Keratinocyte (primary cell): ENCODE measurements around the gene PYY. TPM values are rescaled to one million over a fixed set of nuclear protein-coding genes. Genes with fewer than 3 reads are reported as not detected.

Source experiments
- DNase-seq: peaks from one replicate; pipeline ENCODE4 v3.0.0-alpha.2; 2011; ENCODE audit warnings: low read depth, missing footprints, low spot score
- FAIRE-seq: peaks from 2 replicates; lab custom pipeline; 2011; peaks lifted over from hg19 to GRCh38; lab: Jason Lieb, UNC
- H2AFZ ChIP-seq: 2 replicates; pipeline ENCODE4 v1.6.0; 2012; ENCODE audit warnings: low read length, control low read depth, inconsistent platforms; ENCODE audit not compliant: control insufficient read depth
- H3K27ac ChIP-seq: 2 replicates; pipeline ENCODE4 v1.5.1; 2011; ENCODE audit warnings: low read length; ENCODE audit not compliant: control insufficient read depth, insufficient read depth
- H3K27me3 ChIP-seq: 3 replicates; pipeline ENCODE4 v1.6.0; 2011; ENCODE audit warnings: low read length; ENCODE audit not compliant: control insufficient read depth, insufficient read depth; ENCODE audit errors: extremely low read depth
- H3K36me3 ChIP-seq, 2 experiments: 2 replicates in 1 of 2; 3 replicates in 1 of 2; pipeline ENCODE4 v1.5.1; 2011; ENCODE audit warnings: low read length in 2 of 2, mild to moderate bottlenecking in 1 of 2; ENCODE audit not compliant: control insufficient read depth in 2 of 2, insufficient read depth in 2 of 2; ENCODE audit errors: extremely low read depth in 1 of 2
- H3K4me1 ChIP-seq: 3 replicates; pipeline ENCODE4 v1.5.1; 2011; ENCODE audit warnings: low read length; ENCODE audit not compliant: control insufficient read depth, insufficient read depth; ENCODE audit errors: extremely low read depth
- H3K4me2 ChIP-seq: 3 replicates; pipeline ENCODE4 v1.6.0; 2011; ENCODE audit warnings: low read depth, low read length; ENCODE audit not compliant: control insufficient read depth, insufficient read depth; ENCODE audit errors: extremely low read depth
- H3K4me3 ChIP-seq, 3 experiments: fragments of 200-600 bp in 1 of 3; sonication (generic) in 1 of 3; 2 replicates in 2 of 3; 3 replicates in 1 of 3; pipeline ENCODE4 v1.5.1; 2011 to 2016; ENCODE audit warnings: low read length in 3 of 3, mild to moderate bottlenecking in 3 of 3, control low read depth in 2 of 3, inconsistent platforms in 1 of 3, low read depth in 1 of 3, mixed read lengths in 1 of 3, mixed run types in 1 of 3, moderate library complexity in 1 of 3; ENCODE audit not compliant: control insufficient read depth in 2 of 3, insufficient read depth in 2 of 3; ENCODE audit errors: extremely low read depth in 1 of 3
- H3K79me2 ChIP-seq: 2 replicates; pipeline ENCODE4 v1.6.0; 2012; ENCODE audit warnings: low read length; ENCODE audit not compliant: control insufficient read depth, insufficient read depth
- H3K9ac ChIP-seq: 3 replicates; pipeline ENCODE4 v1.6.0; 2011; ENCODE audit warnings: low read length; ENCODE audit not compliant: control insufficient read depth, insufficient read depth; ENCODE audit errors: extremely low read depth
- H3K9me1 ChIP-seq: 3 replicates; pipeline ENCODE4 v1.6.0; 2011; ENCODE audit warnings: low read length; ENCODE audit not compliant: control insufficient read depth, insufficient read depth; ENCODE audit errors: extremely low read depth
- H3K9me3 ChIP-seq: 2 replicates; pipeline ENCODE4 v1.5.1; 2012; ENCODE audit warnings: low read depth, low read length; ENCODE audit not compliant: control insufficient read depth
- H4K20me1 ChIP-seq: 3 replicates; pipeline ENCODE4 v1.6.0; 2011; ENCODE audit warnings: low read length; ENCODE audit not compliant: control insufficient read depth, insufficient read depth; ENCODE audit errors: extremely low read depth
- EZH2 ChIP-seq: IDR thresholded peaks from one replicate; pipeline ENCODE4 v1.6.1; 2012; ENCODE audit warnings: inconsistent platforms, mild to moderate bottlenecking, low read length, moderate library complexity
- dilution Hi-C: fragments of 300-500 bp; cut with MboI; formaldehyde crosslinking; loops from one replicate; pipeline ENCODE4 v1.7.0; 2020; ENCODE audit warnings: low sequenced_read_pairs; ENCODE audit not compliant: extremely low pct_ligation_motif_present
- polyA plus RNA-seq, 5 experiments: library from polyadenylated mRNA; depleted of rRNA in 3 of 5; stranded (reverse) in 3 of 5; stranded (forward) in 1 of 5; unstranded in 1 of 5; fragments of >200 nt; gene quantifications; 1 replicate in 1 of 5; 2 replicates in 3 of 5; 3 replicates in 1 of 5; pipeline versions ENCODE4 v1.2.1 to v1.2.3, GENCODE V29; 2011 to 2012; ENCODE audit warnings: missing spikeins in 2 of 5, low read depth in 1 of 5, low replicate concordance in 1 of 5
- TF ChIP-seq, protein P1 (sequence below), 3 experiments: IDR thresholded peaks in 1 of 3; conservative IDR thresholded peaks in 1 of 3; optimal IDR thresholded peaks in 1 of 3; 2 replicates in 2 of 3; 3 replicates in 1 of 3; pipeline versions ENCODE3 to v1.5.1; 2011; ENCODE audit warnings: low read length in 3 of 3, mild to moderate bottlenecking in 3 of 3, moderate library complexity in 2 of 3, control low read depth in 1 of 3, inconsistent platforms in 1 of 3; ENCODE audit not compliant: insufficient read depth in 2 of 3; ENCODE audit errors: extremely low read depth in 1 of 3

PYY gene
- polyA plus RNA-seq, 1 donor (not counting 4 experiments of a cell fraction or from before 2014, with no cell fraction given) = not detected

DNA sequence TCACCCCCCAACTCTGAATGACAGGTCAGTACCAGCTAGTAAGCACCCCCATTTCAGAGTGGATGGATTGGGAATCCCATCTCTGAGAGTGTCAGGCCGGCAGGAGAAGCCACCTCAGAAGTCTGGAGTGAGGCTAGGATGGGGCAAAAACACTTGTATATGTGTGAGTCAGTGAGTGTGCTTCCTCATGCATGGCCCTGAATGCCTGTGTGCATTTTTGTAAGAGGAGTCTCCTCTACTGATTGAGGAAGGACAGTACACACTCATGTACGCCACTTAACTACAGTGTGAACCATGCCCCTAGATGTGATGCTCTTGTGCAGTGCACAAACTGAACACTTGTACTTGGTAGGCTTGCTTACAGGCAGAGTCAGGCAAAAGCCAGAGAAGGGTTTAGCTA lies 28.4 kb upstream of the PYY start:
- dilution Hi-C loops = no loop called here
- Histone ChIP-seq H3K27me3 (peaks cover 54% of the 10 kb centered on the region), H3K9me1 (no peaks in the 10 kb centered on the region), H3K79me2 (no peaks in the 10 kb centered on the region), H4K20me1 (no peaks in the 10 kb centered on the region), H3K4me2 (no peak overlapping the region), H3K27ac (no peak overlapping the region), H2AFZ (no peak overlapping the region), H3K4me3 (no peak overlapping the region), H3K9ac (no peak overlapping the region), H3K9me3 (no peaks in the 10 kb centered on the region), H3K4me1 (no peaks in the 10 kb centered on the region), H3K36me3 (no peaks in the 10 kb centered on the region)
- TF ChIP-seq, protein P1, sequence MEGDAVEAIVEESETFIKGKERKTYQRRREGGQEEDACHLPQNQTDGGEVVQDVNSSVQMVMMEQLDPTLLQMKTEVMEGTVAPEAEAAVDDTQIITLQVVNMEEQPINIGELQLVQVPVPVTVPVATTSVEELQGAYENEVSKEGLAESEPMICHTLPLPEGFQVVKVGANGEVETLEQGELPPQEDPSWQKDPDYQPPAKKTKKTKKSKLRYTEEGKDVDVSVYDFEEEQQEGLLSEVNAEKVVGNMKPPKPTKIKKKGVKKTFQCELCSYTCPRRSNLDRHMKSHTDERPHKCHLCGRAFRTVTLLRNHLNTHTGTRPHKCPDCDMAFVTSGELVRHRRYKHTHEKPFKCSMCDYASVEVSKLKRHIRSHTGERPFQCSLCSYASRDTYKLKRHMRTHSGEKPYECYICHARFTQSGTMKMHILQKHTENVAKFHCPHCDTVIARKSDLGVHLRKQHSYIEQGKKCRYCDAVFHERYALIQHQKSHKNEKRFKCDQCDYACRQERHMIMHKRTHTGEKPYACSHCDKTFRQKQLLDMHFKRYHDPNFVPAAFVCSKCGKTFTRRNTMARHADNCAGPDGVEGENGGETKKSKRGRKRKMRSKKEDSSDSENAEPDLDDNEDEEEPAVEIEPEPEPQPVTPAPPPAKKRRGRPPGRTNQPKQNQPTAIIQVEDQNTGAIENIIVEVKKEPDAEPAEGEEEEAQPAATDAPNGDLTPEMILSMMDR (optimal IDR thresholded peaks at IDR 0.05 in 1 of 3, IDR thresholded peaks at IDR 0.05 in 1 of 3, conservative IDR thresholded peaks at IDR 0.05 in 1 of 3; ENCODE audit: extremely low read depth in 1 of 3, insufficient read depth in 2 of 3, low read length in 3 of 3) = no peak
- TF ChIP-seq EZH2 = no peak
- DNase-seq (no peak), FAIRE-seq (no peak)

DNA sequence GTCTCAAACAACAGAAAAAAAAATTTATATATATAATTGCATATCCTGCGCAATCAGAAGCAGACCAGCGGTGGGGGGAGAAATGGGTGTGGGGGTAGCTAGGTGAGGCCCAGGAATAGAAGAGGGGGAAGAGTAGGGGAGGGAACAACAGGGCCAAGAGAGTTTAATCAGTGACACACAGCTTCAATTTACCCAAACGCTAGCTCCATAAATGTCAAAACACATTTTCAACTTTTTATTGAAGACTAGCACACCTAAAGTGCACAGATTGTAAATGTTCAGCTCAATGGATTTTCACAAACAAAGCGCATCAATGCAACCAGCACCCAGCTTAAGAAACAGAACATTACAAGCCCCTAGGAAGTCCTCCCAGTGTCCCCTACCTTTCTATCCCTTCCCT lies 25.9 kb upstream of the PYY start:
- no peaks in the 10 kb centered on the region for H3K36me3 ChIP-seq
- H3K4me1 ChIP-seq = no peaks in the 10 kb centered on the region
- H3K9me1 ChIP-seq = no peaks in the 10 kb centered on the region
- DNase-seq (no peak), FAIRE-seq (no peak)
- H3K4me2 ChIP-seq = no peak overlapping the region
- no peaks in the 10 kb centered on the region for H4K20me1 ChIP-seq
- no peak overlapping the region for H3K27ac ChIP-seq
- H3K9me3 ChIP-seq = no peaks in the 10 kb centered on the region
- peaks cover 50% of the 10 kb centered on the region for H3K27me3 ChIP-seq
- dilution Hi-C loops = no loop called here
- no peak overlapping the region for H3K9ac ChIP-seq
- no peak overlapping the region for H2AFZ ChIP-seq
- no peaks in the 10 kb centered on the region for H3K79me2 ChIP-seq
- TF ChIP-seq, protein P1 (optimal IDR thresholded peaks at IDR 0.05 in 1 of 3, IDR thresholded peaks at IDR 0.05 in 1 of 3, conservative IDR thresholded peaks at IDR 0.05 in 1 of 3; ENCODE audit: extremely low read depth in 1 of 3, insufficient read depth in 2 of 3, low read length in 3 of 3) = no peak
- no peak for TF ChIP-seq EZH2
- no peak overlapping the region for H3K4me3 ChIP-seq
